BJ (cell line): ENCODE data around the gene NSMCE1. TPM values are rescaled to one million over a fixed set of nuclear protein-coding genes. Genes with fewer than 3 reads are reported as not detected.

Experiments
- CTCF ChIA-PET: fragments of 350-600 bp; formaldehyde crosslinking; extraction: SDS; loops from one replicate; lab custom pipeline; 2021; ENCODE audit warnings: antibody characterized with exemption, inconsistent platforms; lab: Yijun Ruan, JAX
- POLR2A ChIA-PET: fragments of 300-600 bp; sonication (Branson Sonifier 250); formaldehyde crosslinking; extraction: SDS; loops from one replicate; lab custom pipeline; 2021; ENCODE audit warnings: antibody characterized with exemption; lab: Charles Lee
- DNase-seq: peaks from one replicate; pipeline ENCODE4 v3.0.0-alpha.2; 2011; ENCODE audit warnings: low read depth
- H3K27me3 ChIP-seq: 2 replicates; pipeline ENCODE4 v1.6.0; 2011; ENCODE audit warnings: low read length; ENCODE audit not compliant: control insufficient read depth, insufficient read depth
- H3K36me3 ChIP-seq: 2 replicates; pipeline ENCODE4 v1.5.1; 2011; ENCODE audit warnings: low read length; ENCODE audit not compliant: control insufficient read depth, insufficient read depth
- H3K4me3 ChIP-seq: 2 replicates; pipeline ENCODE4 v1.5.1; 2011; ENCODE audit warnings: low read depth, mild to moderate bottlenecking, control low read depth, low read length
- CTCF ChIP-seq: IDR thresholded peaks from 2 replicates; pipeline ENCODE4 v1.5.1; 2011; ENCODE audit warnings: low read depth, mild to moderate bottlenecking, control low read depth, inconsistent platforms, low read length, moderate library complexity; ENCODE audit not compliant: insufficient read depth
- polyA plus RNA-seq: library from polyadenylated mRNA; depleted of rRNA; stranded (reverse); fragments of >200 nt; gene quantifications from 2 replicates; pipeline ENCODE4 v1.2.3, GENCODE V29; 2011

The NSMCE1 gene
- polyA plus RNA-seq, 1 experiment, result 34.3 TPM

- ChIA-PET POLR2A (no interaction called here), CTCF (interaction anchor here (1.9 to 17.5 kb wide), 3 partner anchors 10 to 136 kb away, joined by 10 to 206 read pairs (median 50); no protein-coding TSS in a partner anchor)
- no peak for TF ChIP-seq CTCF
- no peak for DNase-seq
- Histone ChIP-seq H3K27me3 (no peaks in the 10 kb centered on the region), H3K4me3 (no peak overlapping the region), H3K36me3 (peaks cover 25% of the 10 kb centered on the region)
These were observed 35.5 kb downstream of the NSMCE1 start for GRCh38 chr16:27232901-27233625.

- Histone ChIP-seq H3K27me3 (no peaks in the 10 kb centered on the region), H3K4me3 (no peak overlapping the region), H3K36me3 (peaks cover 25% of the 10 kb centered on the region)
- ChIA-PET POLR2A (no interaction called here), CTCF (interaction anchor here (3.6 to 17.5 kb wide), 2 partner anchors 9 to 137 kb away, joined by 50 to 206 read pairs; no protein-coding TSS in a partner anchor)
- TF ChIP-seq CTCF, result no peak
- DNase-seq, result no peak
These were observed 36.3 kb downstream of the NSMCE1 start for GRCh38 chr16:27232061-27232900.

- Histone ChIP-seq H3K36me3 (peaks cover 25% of the 10 kb centered on the region), H3K27me3 (no peaks in the 10 kb centered on the region), H3K4me3 (no peak overlapping the region)
- no peak for DNase-seq
- no peak for TF ChIP-seq CTCF
- ChIA-PET POLR2A (no interaction called here), CTCF (interaction anchor here (17.5 kb wide), 1 partner anchor 137 kb away, joined by 206 read pairs; no protein-coding TSS in a partner anchor)
These were observed 36.9 kb downstream of the NSMCE1 start for GRCh38 chr16:27231692-27232060.

GRCh38 chr16:27230562-27231001 lies 38.0 kb downstream of the NSMCE1 start:
- ChIA-PET POLR2A (no interaction called here), CTCF (interaction anchor here (17.5 kb wide), 1 partner anchor 139 kb away, joined by 206 read pairs; no protein-coding TSS in a partner anchor)
- no peaks in the 10 kb centered on the region for H3K27me3 ChIP-seq
- DNase-seq, result no peak
- H3K4me3 ChIP-seq, result no peak overlapping the region
- no peak for TF ChIP-seq CTCF
- H3K36me3 ChIP-seq, result peaks cover 25% of the 10 kb centered on the region
